SK-N-SH (cell line): Measurements from ENCODE around the gene PLSCR3. TPM values are rescaled to one million over a fixed set of nuclear protein-coding genes. Genes with fewer than 3 reads are reported as not detected.

Experiments
- CTCF ChIA-PET: fragments of 300-600, 350-600 bp; formaldehyde crosslinking; extraction: SDS; loops from one replicate; lab custom pipeline; 2021; lab: Yijun Ruan, JAX
- POLR2A ChIA-PET: fragments of 350-600 bp; sonication (Branson Sonifier 250); formaldehyde crosslinking; extraction: SDS; loops from one replicate; lab custom pipeline; 2020; ENCODE audit warnings: antibody characterized with exemption, inconsistent platforms; lab: Yijun Ruan, JAX
- DNase-seq: peaks from one replicate; pipeline ENCODE4 v3.0.0; 2012
- H2AFZ ChIP-seq: fragments of 200-600 bp; sonication (generic); 2 replicates; pipeline ENCODE4 v1.8.1; 2016; ENCODE audit warnings: antibody characterized with exemption, mild to moderate bottlenecking, low read depth
- H3F3A ChIP-seq: fragments of 200-600 bp; sonication (generic); replicated peaks from 2 replicates; pipeline ENCODE3; 2016; ENCODE audit warnings: antibody characterized with exemption, mild to moderate bottlenecking; ENCODE audit not compliant: insufficient read depth
- H3K27ac ChIP-seq, 2 experiments: fragments of 200-500 bp in 1 of 2; fragments of 200-600 bp in 1 of 2; sonication (Bioruptor generic) in 1 of 2; sonication (generic), shearing (Covaris generic) in 1 of 2; 2 replicates each; pipeline versions ENCODE4 v1.5.1 to v1.6.1; 2014 to 2016; ENCODE audit warnings: low read depth in 2 of 2, inconsistent platforms in 1 of 2, low read length in 1 of 2, mild to moderate bottlenecking in 1 of 2, mixed read lengths in 1 of 2
- H3K27me3 ChIP-seq: fragments of 200-600 bp; sonication (generic), shearing (Covaris generic); 2 replicates; pipeline ENCODE4 v1.6.1; 2016; ENCODE audit warnings: mixed run types; ENCODE audit not compliant: insufficient read depth
- H3K36me3 ChIP-seq, 2 experiments: fragments of 200-500 bp in 1 of 2; fragments of 200-600 bp in 1 of 2; sonication (Bioruptor generic) in 1 of 2; sonication (generic) in 1 of 2; replicated peaks in 1 of 2; 2 replicates each; pipeline versions ENCODE3 to v1.5.1; 2014 to 2016; ENCODE audit warnings: low read length in 1 of 2, mild to moderate bottlenecking in 1 of 2; ENCODE audit not compliant: insufficient read depth in 2 of 2, control insufficient read depth in 1 of 2
- H3K4me1 ChIP-seq, 2 experiments: fragments of 200-500 bp in 1 of 2; fragments of 200-600 bp in 1 of 2; sonication (Bioruptor generic) in 1 of 2; sonication (generic), shearing (Covaris generic) in 1 of 2; 2 replicates each; pipeline versions ENCODE4 v1.5.1 to v1.6.1; 2014 to 2016; ENCODE audit warnings: low read depth in 1 of 2, low read length in 1 of 2, mixed run types in 1 of 2; ENCODE audit not compliant: insufficient read depth in 2 of 2, control insufficient read depth in 1 of 2
- H3K4me2 ChIP-seq: fragments of 200-600 bp; sonication (generic), shearing (Covaris generic); 2 replicates; pipeline ENCODE4 v1.6.1; 2017; ENCODE audit warnings: mixed run types
- H3K4me3 ChIP-seq, 2 experiments: fragments of 200-500 bp in 1 of 2; fragments of 200-600 bp in 1 of 2; sonication (Bioruptor generic) in 1 of 2; sonication (generic), shearing (Covaris generic) in 1 of 2; 2 replicates each; pipeline versions ENCODE4 v1.5.1 to v1.8.1; 2014 to 2016; ENCODE audit warnings: low read depth in 2 of 2, inconsistent platforms in 1 of 2, low read length in 1 of 2, mild to moderate bottlenecking in 1 of 2, mixed read lengths in 1 of 2, moderate library complexity in 1 of 2
- H3K79me2 ChIP-seq: fragments of 200-600 bp; sonication (generic); 2 replicates; pipeline ENCODE4 v1.8.1; 2017; ENCODE audit warnings: mild to moderate bottlenecking; ENCODE audit not compliant: insufficient read depth
- H3K9ac ChIP-seq: fragments of 200-600 bp; sonication (generic); 2 replicates; pipeline ENCODE4 v1.6.1; 2017; ENCODE audit warnings: mixed run types
- H3K9me2 ChIP-seq: fragments of 200-600 bp; sonication (generic); 2 replicates; pipeline ENCODE4 v1.6.1; 2017; ENCODE audit warnings: mixed run types
- H3K9me3 ChIP-seq: fragments of 200-600 bp; sonication (generic); 2 replicates; pipeline ENCODE4 v1.6.1; 2017; ENCODE audit warnings: mixed run types, mild to moderate bottlenecking, moderate library complexity
- H4K20me1 ChIP-seq: fragments of 200-600 bp; sonication (generic); 2 replicates; pipeline ENCODE4 v1.6.1; 2017; ENCODE audit warnings: mild to moderate bottlenecking, mixed run types; ENCODE audit not compliant: insufficient read depth
- CHD2 ChIP-seq: fragments of 150-350 bp; IDR thresholded peaks from 2 replicates; pipeline ENCODE4 v1.6.1; 2018; ENCODE audit warnings: low read length; ENCODE audit not compliant: partially characterized antibody
- CTCF ChIP-seq: fragments of 200-600 bp; sonication (generic); IDR thresholded peaks from 2 replicates; pipeline ENCODE4 v1.6.1; 2017; ENCODE audit warnings: antibody characterized with exemption, mild to moderate bottlenecking, moderate library complexity
- EP300 ChIP-seq, 2 experiments: IDR thresholded peaks; 2 replicates each; pipeline versions ENCODE4 v1.4.0 to v1.6.1; 2012; ENCODE audit warnings: borderline replicate concordance in 1 of 2, low read depth in 1 of 2, low read length in 1 of 2
- EZH2phosphoT487 ChIP-seq: fragments of 200-600 bp; sonication (generic); IDR thresholded peaks from 2 replicates; pipeline ENCODE4 v1.6.1; 2017; ENCODE audit warnings: low read depth, mixed run types, mild to moderate bottlenecking, antibody characterized with exemption, moderate library complexity, borderline replicate concordance
- FOSL2 ChIP-seq: IDR thresholded peaks from 2 replicates; pipeline ENCODE4 v1.4.0; 2012; ENCODE audit warnings: low read depth, mild to moderate bottlenecking, moderate library complexity, borderline replicate concordance
- FOXJ3 ChIP-seq: sonication (generic); formaldehyde crosslinking; IDR thresholded peaks from 2 replicates; pipeline ENCODE4 v1.5.1; 2020; ENCODE audit warnings: mild to moderate bottlenecking, missing genetic modification reagents
- GATA2 ChIP-seq: sonication (generic); formaldehyde crosslinking; IDR thresholded peaks from 2 replicates; pipeline ENCODE4 v1.5.0; 2020; ENCODE audit warnings: mild to moderate bottlenecking, missing genetic modification reagents
- MAX ChIP-seq: IDR thresholded peaks from 2 replicates; pipeline ENCODE4 v1.4.0; 2012; ENCODE audit warnings: low read depth
- PBX3 ChIP-seq: IDR thresholded peaks from 2 replicates; pipeline ENCODE4; 2012
- REST ChIP-seq: IDR thresholded peaks from 2 replicates; pipeline ENCODE4 v1.6.1; 2012; ENCODE audit warnings: mild to moderate bottlenecking, low read depth, low read length, moderate library complexity
- RXRA ChIP-seq: IDR thresholded peaks from 2 replicates; pipeline ENCODE4 v1.4.0; 2012; ENCODE audit warnings: low read depth, mild to moderate bottlenecking, borderline replicate concordance
- SMC3 ChIP-seq: IDR thresholded peaks from 2 replicates; pipeline ENCODE4 v1.6.1; 2012; ENCODE audit warnings: low read depth, low read length, improper control_type of control experiment
- USF1 ChIP-seq: IDR thresholded peaks from 2 replicates; pipeline ENCODE4 v1.4.0; 2012; ENCODE audit warnings: low read depth, borderline replicate concordance
- WGBS: methylation state at CpG from one replicate; pipeline ENCODE4 v1.1.6; 2017; ENCODE audit warnings: low lambda C conversion rate; 5-methylcytosine and 5-hydroxymethylcytosine counted together
- polyA plus RNA-seq, 3 experiments: library from polyadenylated mRNA; depleted of rRNA; stranded (reverse); fragments of >200 nt; gene quantifications; 2 replicates each; pipeline ENCODE4 v1.2.3, GENCODE V29; 2012

Gene PLSCR3
- polyA plus RNA-seq, 1 of the 3 experiments (the other 2 are of a cell fraction), result 95.0 TPM

GRCh38 chr17:7408863-7409262 is 14.5 kb upstream of the PLSCR3 start (continued):
- no peak for TF ChIP-seq SMC3
- TF ChIP-seq MAX, result no peak
- TF ChIP-seq PBX3, result no peak
- no peak for TF ChIP-seq USF1
- no peak for TF ChIP-seq FOSL2
- TF ChIP-seq FOXJ3 (CRISPR knock-in tag), result no peak
- TF ChIP-seq EP300 (IDR thresholded peaks at IDR 0.05; ENCODE audit: borderline replicate concordance in 1 of 2, low read depth in 1 of 2, low read length in 1 of 2), result no peak
- no peak for TF ChIP-seq CHD2

GRCh38 chr17:7408252-7408727 is 14.0 kb upstream of the PLSCR3 start:
- POLR2A ChIA-PET, result no interaction called here
- H3K4me1 ChIP-seq, result peaks cover 0 to 15% of the 10 kb centered on the region in 2 experiments; a peak in 1 of 4 replicates
- CTCF ChIA-PET, result interaction anchor here (1.2 to 4.9 kb wide), 2 partner anchors 53 to 152 kb away, joined by 4 to 28 read pairs; partner anchors contain the start of gene TMEM95

More at GRCh38 chr17:7408252-7408727, 14.0 kb upstream of the PLSCR3 start:
- Histone ChIP-seq H2AFZ (no peak overlapping the region), H3K4me2 (no peak overlapping the region), H3K9ac (no peak overlapping the region), H3K27me3 (no peaks in the 10 kb centered on the region), H3K9me3 (no peaks in the 10 kb centered on the region), H4K20me1 (peaks cover 11% of the 10 kb centered on the region; the same call in 1 of the 2 replicates), H3F3A (peaks cover 5% of the 10 kb centered on the region), H3K79me2 (peaks cover 28% of the 10 kb centered on the region), H3K4me3 (no peak overlapping the region), H3K36me3 (peaks cover 8 to 34% of the 10 kb centered on the region in 2 experiments)
- no peak for DNase-seq
- 97% methylated on average over 32 of the region's 58 CpGs for WGBS
- TF ChIP-seq CTCF (no peak), GATA2 (CRISPR knock-in tag) (no peak), RXRA (no peak), EZH2phosphoT487 (no peak), REST (no peak)
- TF ChIP-seq, all 33 proteins: peak for 0
- no peak overlapping the region for H3K27ac ChIP-seq
- H3K9me2 ChIP-seq, result no peaks in the 10 kb centered on the region
